Esophagus squamous epithelium (tissue), 4 donors: ENCODE results near the gene ESYT2.

Experiments used
- POLR2A ChIP-seq, 4 donors: fragments of 450-650 bp; IDR thresholded peaks; one replicate each; pipeline ENCODE4 v1.6.1; 2017; ENCODE audit warnings: antibody characterized with exemption in 4 of 4, mild to moderate bottlenecking in 4 of 4, moderate library complexity in 3 of 4
- TF ChIP-seq, protein P1 (sequence below), 6 experiments: fragments of 450-650 bp in 4 of 6; fragments of 200-600 bp in 2 of 6; sonication (generic) in 2 of 6; IDR thresholded peaks; one replicate each; pipeline ENCODE4 v1.5.1; 2016 to 2019; ENCODE audit warnings: antibody characterized with exemption in 6 of 6, mild to moderate bottlenecking in 4 of 6, moderate library complexity in 4 of 6

DNA sequence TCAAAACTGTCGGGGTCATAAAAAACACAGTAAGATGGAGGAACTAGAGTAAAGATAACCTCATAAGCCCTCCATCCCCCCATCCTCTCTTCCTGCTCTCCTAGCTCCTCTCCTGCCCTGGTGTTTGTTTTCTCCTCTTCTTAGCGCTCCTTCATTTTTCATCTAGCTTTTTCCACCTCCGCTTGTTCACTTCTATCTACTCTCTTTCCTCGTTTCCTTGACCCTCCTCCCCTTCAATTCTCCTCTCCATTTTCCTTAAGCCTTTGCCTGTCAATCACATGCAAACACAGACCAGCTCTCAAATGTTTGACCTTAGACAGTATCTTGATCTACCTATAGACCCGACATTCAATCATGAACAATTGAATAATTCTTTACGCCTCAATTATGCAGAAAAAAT is 134.7 kb downstream of the ESYT2 start:
- TF ChIP-seq POLR2A (IDR thresholded peaks at IDR 0.05): no peak
- TF ChIP-seq, protein P1, sequence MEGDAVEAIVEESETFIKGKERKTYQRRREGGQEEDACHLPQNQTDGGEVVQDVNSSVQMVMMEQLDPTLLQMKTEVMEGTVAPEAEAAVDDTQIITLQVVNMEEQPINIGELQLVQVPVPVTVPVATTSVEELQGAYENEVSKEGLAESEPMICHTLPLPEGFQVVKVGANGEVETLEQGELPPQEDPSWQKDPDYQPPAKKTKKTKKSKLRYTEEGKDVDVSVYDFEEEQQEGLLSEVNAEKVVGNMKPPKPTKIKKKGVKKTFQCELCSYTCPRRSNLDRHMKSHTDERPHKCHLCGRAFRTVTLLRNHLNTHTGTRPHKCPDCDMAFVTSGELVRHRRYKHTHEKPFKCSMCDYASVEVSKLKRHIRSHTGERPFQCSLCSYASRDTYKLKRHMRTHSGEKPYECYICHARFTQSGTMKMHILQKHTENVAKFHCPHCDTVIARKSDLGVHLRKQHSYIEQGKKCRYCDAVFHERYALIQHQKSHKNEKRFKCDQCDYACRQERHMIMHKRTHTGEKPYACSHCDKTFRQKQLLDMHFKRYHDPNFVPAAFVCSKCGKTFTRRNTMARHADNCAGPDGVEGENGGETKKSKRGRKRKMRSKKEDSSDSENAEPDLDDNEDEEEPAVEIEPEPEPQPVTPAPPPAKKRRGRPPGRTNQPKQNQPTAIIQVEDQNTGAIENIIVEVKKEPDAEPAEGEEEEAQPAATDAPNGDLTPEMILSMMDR (IDR thresholded peaks at IDR 0.05): no peak
